ENCODE results near the gene ANKRD52. TPM values are rescaled to one million over a fixed set of nuclear protein-coding genes. Genes with fewer than 3 reads are reported as not detected.

Gene ANKRD52
- total and polyA plus RNA-seq, 2 of the 8 experiments (the other 6 are each of a cell fraction or from before 2014, with no cell fraction given) = 14.0 to 36.3 TPM

DNA sequence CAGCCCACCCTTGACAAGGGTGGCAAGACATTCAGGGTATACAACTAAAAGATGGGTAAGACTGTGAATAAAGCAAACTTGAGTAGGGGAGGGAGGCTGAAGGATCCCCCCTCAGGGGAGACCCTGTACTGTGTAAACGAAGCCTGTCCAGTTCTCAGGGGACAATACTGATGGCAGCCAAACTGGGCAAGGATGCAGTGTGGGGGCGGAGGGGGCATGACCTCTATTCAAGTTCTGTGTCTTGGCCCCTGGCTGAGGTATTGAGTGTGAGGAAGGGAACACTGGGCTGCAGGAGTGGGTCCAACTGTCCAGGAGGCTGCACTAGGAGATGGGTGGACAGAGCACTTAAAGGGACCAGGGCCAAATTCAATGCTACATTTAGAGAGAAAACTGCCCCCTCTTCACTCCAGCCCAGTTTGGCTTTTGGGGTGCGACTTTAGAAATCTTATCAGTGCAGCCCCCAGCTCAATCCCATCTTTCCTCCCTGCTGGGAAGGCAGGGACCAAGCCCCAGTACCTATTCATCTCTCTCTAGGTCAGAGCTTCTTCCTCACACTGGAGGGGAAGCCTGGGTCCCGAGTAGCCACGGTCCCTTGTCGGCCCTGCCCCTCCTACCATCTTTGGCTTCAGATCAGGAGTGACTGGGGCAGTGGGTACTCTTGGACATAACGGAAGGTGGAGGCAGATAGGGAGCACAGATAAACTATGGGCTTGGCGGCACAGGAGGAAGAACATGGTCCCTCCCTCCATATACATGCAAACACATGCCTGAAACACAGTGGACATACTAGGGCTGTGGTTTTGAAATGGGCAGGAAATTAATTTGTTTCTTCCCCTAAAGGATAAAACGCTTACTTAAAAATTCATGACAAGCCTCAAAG lies 16.5 kb downstream of the ANKRD52 start:
- no peak overlapping the region for H3K14ac ChIP-seq (ENCODE audit: insufficient read length)
- no peak for DNase-seq (ENCODE audit: low read depth in 1 of 2, low spot score in 2 of 2)
- CTCF ChIA-PET (ENCODE audit: partially characterized antibody) = interaction anchor here (1.7 to 1.8 kb wide), 2 partner anchors 11 kb away, joined by 5 read pairs; no protein-coding TSS in a partner anchor
- no peaks in the 10 kb centered on the region for H3K79me1 ChIP-seq (ENCODE audit: low read depth, low read length)
- H2BK15ac ChIP-seq (ENCODE audit: low read length) = no peak overlapping the region
- H4K91ac ChIP-seq (replicated peaks; ENCODE audit: insufficient read length, low read length) = no peak overlapping the region
- no peak overlapping the region for H2BK12ac ChIP-seq (ENCODE audit: low read depth, low read length)
- no peak overlapping the region for H3K27ac ChIP-seq (ENCODE audit: low read depth, low read length)
- no peaks in the 10 kb centered on the region for H3K23me2 ChIP-seq (ENCODE audit: low read depth, low read length)
- H4K8ac ChIP-seq (ENCODE audit: extremely low read depth, insufficient read depth, low read length) = no peak overlapping the region; the same call in 1 of the 2 replicates
- H3K4me2 ChIP-seq (ENCODE audit: insufficient read depth in 1 of 2, low read depth in 2 of 2, low read length in 2 of 2) = no peak overlapping the region
- POLR2A ChIA-PET (ENCODE audit: partially characterized antibody) = no interaction called here
- no peak overlapping the region for H2BK120ac ChIP-seq (replicated peaks; ENCODE audit: low read depth, low read length)
- H3K18ac ChIP-seq (ENCODE audit: extremely low read depth, low read length) = no peak overlapping the region
- no peak overlapping the region for H2AFZ ChIP-seq (ENCODE audit: low read length)
- H3K9me3 ChIP-seq (ENCODE audit: insufficient read depth in 2 of 2, low read depth in 1 of 2, low read length in 1 of 2) = no peaks in the 10 kb centered on the region
- no peak overlapping the region for H2BK5ac ChIP-seq (ENCODE audit: low read depth, low read length)
- H3K23ac ChIP-seq (ENCODE audit: insufficient read length) = no peak overlapping the region
- no peak for FAIRE-seq
- H3K36me3 ChIP-seq (ENCODE audit: control insufficient read depth in 2 of 4, insufficient read depth in 4 of 4, low read length in 3 of 4) = peaks cover 11 to 52% (median 35%) of the 10 kb centered on the region in 4 experiments
- no peak overlapping the region for H4K5ac ChIP-seq (ENCODE audit: insufficient read length, low read depth, low read length)
- H2BK20ac ChIP-seq (ENCODE audit: low read length) = no peak overlapping the region
- no peaks in the 10 kb centered on the region for H3K79me2 ChIP-seq (ENCODE audit: control insufficient read depth in 1 of 2, insufficient read depth in 2 of 2, low read length in 2 of 2)
- no peak overlapping the region for H3K4ac ChIP-seq (replicated peaks; ENCODE audit: insufficient read length, low read depth, low read length)
- no peak overlapping the region for H2AK5ac ChIP-seq (ENCODE audit: low read depth, low read length)
- peaks cover 0 to 3% of the 10 kb centered on the region in 2 experiments for H4K20me1 ChIP-seq (replicated peaks in 1 of 2; ENCODE audit: control insufficient read depth in 1 of 2, insufficient read depth in 2 of 2, low read length in 2 of 2)
- H3K4me1 ChIP-seq (replicated peaks in 1 of 4; ENCODE audit: control insufficient read depth in 3 of 4, insufficient read depth in 4 of 4, low read length in 3 of 4) = peaks cover 0 to 4% (median 2%) of the 10 kb centered on the region in 4 experiments; a peak in 4 of 7 replicates
- H3K27me3 ChIP-seq (replicated peaks in 1 of 4; ENCODE audit: control insufficient read depth in 3 of 4, extremely low read depth in 1 of 4, insufficient read depth in 3 of 4, low read length in 3 of 4) = no peaks in the 10 kb centered on the region
- 92% methylated on average over 9 of the region's 9 CpGs; no CpG with 5 or more reads in 1 of the 2 experiments for WGBS, 2 experiments (ENCODE audit: extremely low coverage in 1 of 2, insufficient coverage in 1 of 2, insufficient read length in 1 of 2, insufficient replicate concordance in 2 of 2, low coverage in 1 of 2, low lambda C conversion rate in 2 of 2, missing lambda C conversion rate in 1 of 2)
- no peak overlapping the region for H3K9ac ChIP-seq (replicated peaks in 1 of 4; ENCODE audit: extremely low read depth in 1 of 4, low read depth in 3 of 4, low read length in 3 of 4)
- no peak overlapping the region for H3K56ac ChIP-seq (replicated peaks; ENCODE audit: insufficient read length, low read depth, low read length)
- TF ChIP-seq CREB1 (IDR thresholded peaks at IDR 0.05) (no peak), BACH1 (IDR thresholded peaks at IDR 0.05; ENCODE audit: low read length) (no peak), GABPA (IDR thresholded peaks at IDR 0.05; ENCODE audit: borderline replicate concordance, insufficient read depth, low read length) (no peak), KDM4A (IDR thresholded peaks at IDR 0.05; ENCODE audit: low read depth, low read length, severe bottlenecking) (no peak), EGR1 (IDR thresholded peaks at IDR 0.05; ENCODE audit: borderline replicate concordance, low read depth, low read length) (no peak), SUZ12 (IDR thresholded peaks at IDR 0.05; ENCODE audit: low read length) (no peak)
- TF ChIP-seq, protein P1, sequence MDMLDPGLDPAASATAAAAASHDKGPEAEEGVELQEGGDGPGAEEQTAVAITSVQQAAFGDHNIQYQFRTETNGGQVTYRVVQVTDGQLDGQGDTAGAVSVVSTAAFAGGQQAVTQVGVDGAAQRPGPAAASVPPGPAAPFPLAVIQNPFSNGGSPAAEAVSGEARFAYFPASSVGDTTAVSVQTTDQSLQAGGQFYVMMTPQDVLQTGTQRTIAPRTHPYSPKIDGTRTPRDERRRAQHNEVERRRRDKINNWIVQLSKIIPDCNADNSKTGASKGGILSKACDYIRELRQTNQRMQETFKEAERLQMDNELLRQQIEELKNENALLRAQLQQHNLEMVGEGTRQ (IDR thresholded peaks at IDR 0.05; ENCODE audit: low read length) = no peak
- H3K4me3 ChIP-seq (ENCODE audit: extremely low read depth in 1 of 4, insufficient read depth in 2 of 4, low read depth in 3 of 4, low read length in 4 of 4) = no peak overlapping the region

Measured in H1 (cell line).